CD4-positive, alpha-beta T cell treated with Interleukin-4 for 4 hours (primary cell): ENCODE measurements around the gene KIAA1671.
"Not testable (repeated sequence)": the region's sequence is repeated elsewhere in the genome, so short reads cannot be mapped to it uniquely, and the experiment has no call there.

Experiments
- DNase-seq: peaks from one replicate; pipeline ENCODE4 v3.0.0-alpha.2; 2020

KIAA1671 gene

DNA sequence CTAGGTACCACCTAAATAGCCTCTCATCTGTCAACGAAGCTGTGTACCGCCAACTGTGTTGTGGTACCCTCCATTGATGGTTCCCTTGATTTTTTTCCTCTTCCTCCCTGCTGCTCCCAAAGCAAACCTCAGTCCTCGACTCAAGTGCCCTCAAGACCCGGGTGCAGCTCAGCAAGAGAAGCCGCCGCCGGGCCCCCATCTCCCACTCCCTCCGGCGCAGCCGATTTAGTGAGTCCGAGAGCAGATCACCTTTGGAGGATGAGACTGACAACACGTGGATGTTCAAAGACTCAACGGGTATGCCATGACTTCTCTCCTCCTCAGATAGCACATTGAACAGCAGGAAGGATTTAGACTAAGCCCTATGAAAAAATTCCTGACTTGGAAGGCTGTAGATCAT, 224.7 kb downstream of the KIAA1671 start:
- no peak for DNase-seq

DNA sequence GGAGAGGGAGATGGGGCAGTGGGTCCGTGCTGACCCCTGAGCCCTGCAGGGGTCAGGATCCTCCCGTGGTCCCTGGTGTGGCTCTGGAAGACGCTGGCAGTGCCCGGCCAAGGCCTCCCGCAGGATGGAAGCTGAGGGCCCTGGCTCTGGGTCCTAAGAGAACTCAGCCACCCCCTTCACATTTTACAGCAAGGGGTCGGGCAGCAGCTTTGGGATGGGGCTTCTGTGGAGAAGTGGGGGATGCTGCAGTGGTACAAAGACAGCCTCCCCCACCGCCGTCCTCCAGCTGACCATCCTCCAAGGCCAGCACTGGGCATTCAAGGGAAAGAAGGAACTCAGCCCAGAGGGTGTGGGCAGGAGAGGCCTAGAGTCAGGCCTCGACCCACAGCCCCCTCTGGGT, 225.4 kb downstream of the KIAA1671 start:
- no peak for DNase-seq

DNA sequence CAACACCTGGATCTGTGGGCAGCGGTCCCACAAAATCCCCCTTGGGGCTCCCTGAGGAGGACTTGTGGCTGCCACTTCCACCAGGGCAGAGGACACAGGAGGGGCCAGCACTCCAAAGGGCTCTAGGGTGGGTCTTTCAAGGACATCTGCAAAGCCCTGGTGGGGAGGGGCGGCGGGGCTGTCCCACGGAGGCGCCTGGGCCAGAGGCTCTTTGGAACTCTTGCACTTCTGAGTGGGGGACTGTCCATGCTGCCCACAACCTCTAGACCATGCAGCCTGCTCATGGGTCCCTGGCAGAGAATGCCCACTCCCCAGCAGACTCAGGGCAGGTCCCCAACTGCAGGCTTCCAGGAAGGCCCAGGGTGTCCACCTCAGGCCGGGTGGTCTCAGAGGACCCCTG, 225.8 kb downstream of the KIAA1671 start:
- DNase-seq = not testable (repeated sequence)

DNA sequence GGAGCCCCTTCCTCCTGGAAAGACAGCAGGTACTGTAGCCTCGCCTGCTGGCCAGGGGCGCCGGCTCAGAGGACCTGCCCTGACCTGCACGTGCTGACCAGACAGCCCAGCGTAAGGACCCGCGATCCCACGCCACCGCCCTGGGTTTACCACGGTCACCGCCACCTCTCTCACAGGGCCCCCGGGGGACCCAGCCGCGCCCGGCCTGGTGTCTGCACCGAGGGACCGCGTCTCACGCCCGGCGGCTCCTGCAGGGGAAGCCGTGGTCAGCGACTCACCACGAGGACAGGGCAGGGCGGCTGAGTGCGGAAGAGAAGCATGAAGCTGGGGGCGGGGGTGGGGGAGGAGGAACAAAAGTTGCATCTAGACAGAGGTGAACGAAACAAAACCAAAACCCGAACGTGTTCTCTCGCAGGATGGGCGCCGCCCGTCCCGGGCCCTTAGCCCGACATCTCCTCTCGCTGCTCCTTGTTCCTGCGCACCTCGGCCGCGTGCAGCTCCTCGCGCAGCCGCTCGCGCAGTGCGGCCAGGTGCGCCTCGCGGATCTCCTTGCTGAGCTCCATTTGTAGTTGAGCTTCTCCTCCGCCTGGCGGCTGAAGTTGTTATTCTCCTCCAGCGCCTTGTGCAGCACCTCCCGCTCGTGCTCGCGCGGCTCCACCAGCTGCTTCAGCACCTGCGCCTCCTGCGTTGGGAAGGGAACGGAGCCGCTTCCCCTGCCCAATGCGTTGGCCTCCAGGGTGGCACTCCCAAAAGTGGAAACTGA, 226.5 kb downstream of the KIAA1671 start:
- DNase-seq = not testable (repeated sequence)

DNA sequence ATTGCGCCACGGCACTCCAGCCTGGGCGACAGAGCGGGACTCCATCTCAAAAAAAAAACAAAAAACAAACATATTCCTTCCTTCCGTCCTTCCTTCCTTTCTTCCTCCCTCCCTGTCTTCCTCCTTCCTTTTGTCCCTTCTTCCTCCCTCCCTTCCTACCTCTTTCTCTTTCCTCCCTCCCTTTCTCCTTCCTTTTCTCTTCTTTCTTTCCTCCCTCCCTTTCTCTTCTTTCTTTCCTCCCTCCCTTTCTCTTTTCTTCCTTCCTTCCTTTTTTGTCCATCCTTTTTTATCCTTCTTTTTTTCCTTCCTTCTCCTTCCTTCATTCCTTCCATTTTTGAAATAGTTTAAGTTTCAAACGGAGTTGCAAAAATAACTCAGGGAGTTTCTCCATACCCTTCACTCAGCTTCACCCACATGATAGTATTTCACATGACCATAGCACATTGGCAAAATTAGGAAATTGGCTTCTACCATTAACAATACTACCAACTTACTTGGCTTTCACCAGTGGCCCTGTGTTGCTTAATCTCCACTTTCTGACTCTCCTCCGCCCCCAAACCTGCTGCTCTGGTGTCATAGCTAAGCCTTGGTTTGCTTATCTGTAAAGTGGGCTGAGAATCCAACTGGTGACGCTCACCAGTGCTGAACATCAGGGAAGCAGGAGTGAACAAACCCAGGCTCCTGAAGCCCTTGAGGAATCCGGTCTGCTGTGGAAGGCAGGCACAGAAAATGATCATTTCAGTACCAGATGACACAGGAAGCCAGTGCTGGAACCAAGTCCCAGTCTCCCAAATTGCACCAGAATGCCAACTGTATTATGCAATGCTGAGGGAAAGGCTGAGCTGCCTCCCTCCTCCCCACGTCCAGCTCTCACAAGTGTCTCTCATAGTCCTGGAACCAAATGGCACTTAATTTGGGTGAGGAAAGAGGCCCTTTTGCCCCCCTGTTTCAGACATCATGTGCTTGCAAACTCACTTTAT, 229.9 kb downstream of the KIAA1671 start:
- no peak for DNase-seq

DNA sequence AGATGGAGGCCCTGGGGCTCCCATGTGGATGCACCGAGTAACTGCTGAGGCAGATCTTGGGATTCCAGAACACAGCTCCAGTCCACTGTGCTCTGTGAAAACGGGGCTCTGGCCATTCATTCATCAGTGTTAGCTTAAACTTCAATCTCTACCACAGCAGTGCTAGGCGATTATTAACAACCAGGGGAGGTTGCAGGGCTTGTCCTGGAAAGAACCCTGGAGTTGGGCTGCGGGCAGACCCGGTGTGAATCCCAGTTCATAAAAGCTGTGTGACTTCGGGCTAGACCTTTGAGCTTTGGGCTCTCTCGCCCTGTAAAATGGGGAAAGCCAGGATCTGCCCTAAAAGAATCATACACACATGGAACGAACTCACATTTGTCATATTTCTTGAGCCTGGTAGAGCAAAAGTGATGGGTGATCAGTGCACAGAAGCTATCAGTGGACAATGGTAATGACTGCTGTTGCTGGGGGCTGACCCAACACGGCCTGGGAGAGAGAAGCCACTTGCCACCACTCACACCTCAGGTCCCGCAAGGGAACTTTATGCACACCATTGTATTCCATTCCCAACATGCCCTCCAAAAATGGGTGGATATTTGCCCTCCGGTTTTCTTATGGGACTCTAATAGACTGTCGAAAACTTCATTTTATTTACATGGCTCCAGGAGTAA, 231.6 kb downstream of the KIAA1671 start:
- DNase-seq = no peak

DNA sequence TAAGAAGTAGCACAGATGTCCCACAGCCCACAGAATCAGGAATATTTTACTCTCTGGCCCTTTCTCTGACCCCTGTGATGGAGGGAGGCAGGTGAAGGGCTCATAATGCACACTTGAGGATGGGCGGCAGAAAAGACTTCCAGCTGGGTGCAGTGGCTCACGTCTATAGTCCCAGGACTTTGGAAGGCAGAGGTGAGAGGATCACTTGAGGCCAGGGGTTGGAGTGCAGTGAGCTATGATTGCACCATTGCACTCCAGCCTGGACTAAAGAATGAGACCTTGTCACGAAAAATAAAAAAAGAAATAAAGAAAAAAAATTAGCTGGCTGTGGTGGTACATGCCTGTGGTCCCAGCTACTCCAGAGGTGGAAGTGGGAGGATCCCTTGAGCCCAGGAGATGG, 233.6 kb downstream of the KIAA1671 start:
- no peak for DNase-seq

DNA sequence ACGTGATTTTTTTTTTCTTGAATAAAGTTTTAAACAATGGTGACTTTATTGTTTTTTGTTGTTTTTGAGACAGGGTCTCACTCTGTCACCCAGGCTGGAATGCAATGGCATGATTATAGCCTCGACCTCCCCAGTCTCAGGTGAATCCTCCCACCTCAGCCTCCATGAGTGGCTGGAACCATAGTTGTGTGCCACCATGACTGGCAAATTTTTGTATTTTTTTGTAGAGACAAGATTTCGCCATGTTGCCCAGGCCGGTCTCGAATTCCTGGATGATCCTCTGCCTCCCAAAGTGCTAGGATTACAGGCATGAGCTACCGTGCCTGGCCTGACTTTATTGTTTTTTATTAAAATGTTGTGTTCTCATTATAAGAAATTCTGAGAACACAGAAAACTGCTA, 235.0 kb downstream of the KIAA1671 start:
- no peak for DNase-seq

DNA sequence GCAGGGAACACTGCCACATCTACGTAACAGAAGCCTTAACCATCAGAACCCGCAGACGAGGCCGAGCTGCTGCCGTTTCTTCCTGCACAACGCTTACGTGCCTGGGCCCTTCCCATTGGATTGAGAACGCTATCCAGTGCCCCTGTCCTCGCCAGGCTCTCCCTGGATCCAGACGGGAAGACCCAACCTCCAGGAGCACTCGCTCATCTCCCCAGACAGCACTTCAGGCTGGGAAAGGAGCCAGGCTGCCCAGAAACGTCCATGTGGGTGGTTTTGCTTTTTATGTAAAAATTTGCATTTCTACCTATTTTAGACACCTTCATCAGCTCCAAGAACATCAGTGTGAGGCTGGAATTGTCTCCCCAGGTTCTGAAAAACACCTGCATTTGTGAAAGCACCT, 239.9 kb downstream of the KIAA1671 start:
- no peak for DNase-seq

DNA sequence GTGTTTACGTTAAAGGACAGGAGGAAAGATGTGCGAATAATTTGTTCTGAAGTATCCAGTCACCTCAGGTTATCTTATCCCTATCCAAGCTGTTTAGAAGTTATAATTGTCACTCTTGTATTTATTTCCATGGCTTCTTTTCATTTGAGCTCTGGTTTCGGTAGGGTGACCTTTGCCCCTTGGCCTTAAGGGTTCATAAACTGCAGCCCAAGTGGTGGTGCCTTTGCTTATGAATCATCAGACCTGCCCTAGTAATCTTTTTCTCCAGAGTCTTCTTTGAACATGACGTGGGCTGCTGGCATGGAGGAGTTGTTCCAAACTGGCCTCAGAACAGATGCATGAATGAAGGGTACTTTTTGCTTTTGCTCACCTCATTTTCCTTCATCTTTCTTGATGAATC, 240.6 kb downstream of the KIAA1671 start:
- no peak for DNase-seq

DNA sequence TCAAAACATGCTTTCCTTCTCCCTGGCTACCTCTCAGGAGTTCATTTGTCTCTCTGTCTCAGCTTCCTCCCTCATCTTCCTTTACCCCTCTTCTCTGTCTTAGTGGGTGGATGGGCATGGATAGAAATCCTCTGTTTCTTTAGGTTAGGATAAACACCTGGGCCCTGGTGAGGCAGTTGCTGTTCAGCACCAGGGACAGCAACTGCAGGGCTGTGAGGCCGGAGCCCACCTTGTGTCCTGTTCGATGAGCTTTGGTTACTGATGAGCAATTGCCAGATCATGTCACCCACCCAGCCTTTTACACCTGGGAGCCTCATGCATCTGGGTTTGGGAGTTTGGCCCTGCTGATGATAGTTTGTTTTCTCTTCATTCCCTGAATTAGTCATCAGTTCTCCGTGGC, 241.0 kb downstream of the KIAA1671 start:
- DNase-seq = no peak

DNA sequence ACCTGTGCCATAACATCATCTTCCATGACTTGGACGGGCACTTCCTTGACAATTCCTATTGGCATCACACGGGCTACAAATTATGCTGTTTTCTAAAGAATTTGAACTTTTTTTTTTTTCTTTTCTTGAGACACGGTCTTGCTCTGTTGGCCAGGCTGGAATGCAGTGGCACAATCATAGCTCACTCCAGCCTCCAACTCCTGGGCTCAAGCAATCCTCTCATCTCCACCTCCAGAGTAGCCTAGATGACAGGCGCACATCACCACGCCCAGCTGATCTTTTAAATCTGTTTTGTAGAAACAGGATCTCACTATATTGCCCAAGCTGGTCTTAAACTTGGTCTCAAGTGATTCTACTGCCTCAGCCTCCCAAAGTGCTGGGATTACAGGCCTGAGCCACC, 243.8 kb downstream of the KIAA1671 start:
- DNase-seq = no peak

DNA sequence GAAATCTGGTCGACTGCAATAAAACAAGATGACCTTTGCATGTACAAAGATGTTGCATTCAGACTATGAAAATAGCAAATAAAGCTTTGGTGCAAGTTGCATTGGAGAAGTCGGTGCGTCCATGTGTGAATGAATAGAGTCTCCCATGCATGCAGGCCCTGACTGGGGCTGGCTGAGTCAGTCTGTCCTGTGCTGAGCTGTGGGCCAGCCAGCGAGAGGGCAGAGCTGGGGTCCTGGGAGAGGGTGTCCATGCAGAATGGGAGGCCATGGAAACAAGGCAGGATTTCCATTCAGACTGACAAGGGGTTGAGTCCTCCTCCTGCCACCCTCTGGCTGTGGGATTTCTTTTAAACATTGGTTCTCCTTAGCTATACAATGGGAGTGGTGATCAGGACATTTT, 244.8 kb downstream of the KIAA1671 start:
- DNase-seq = no peak

DNA sequence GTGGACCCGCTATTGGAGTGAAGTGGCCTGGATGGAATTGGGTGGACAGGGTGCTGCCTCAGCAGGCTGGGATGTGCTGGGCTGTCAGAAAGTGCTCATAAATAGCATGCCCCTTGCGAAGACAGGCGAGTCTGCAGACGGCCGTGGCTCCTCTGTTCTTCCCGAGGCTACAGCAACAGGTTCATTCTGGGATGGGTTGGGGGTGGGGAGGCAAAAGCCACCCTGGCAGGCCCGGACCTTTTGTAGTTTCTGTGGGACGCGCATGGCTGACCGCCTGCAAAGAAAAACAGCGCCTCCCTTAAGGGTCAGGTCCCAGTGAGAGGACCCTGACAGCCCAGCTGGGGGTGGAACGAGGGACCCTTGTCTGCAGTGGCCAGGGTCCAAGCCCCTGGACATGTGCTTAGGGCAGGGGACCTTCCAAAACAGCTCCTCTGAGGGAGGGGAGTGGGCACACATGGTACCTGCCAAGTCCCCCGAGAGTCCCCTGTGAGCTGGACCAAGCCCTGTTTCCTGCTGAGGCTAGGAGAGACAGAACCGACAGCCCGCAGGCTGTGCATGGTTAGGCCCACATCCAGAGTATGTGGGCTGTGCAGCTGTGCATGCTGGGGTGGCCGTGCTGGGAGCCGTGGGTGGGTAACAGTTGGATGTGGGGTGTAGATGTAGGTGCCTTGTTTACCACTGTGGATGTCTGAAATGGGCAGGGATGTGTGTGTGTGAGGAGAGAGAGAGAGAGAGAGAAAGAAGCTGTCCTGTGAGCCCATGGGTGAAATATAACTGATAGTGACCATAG, 247.4 kb downstream of the KIAA1671 start, which contains the start of gene CRYBB3:
Gene CRYBB3, plus strand, starts transcription at position 128 of the 790 bp plus-strand sequence. CDS start 1,539 bp downstream, outside the sequence.
- DNase-seq = no peak

DNA sequence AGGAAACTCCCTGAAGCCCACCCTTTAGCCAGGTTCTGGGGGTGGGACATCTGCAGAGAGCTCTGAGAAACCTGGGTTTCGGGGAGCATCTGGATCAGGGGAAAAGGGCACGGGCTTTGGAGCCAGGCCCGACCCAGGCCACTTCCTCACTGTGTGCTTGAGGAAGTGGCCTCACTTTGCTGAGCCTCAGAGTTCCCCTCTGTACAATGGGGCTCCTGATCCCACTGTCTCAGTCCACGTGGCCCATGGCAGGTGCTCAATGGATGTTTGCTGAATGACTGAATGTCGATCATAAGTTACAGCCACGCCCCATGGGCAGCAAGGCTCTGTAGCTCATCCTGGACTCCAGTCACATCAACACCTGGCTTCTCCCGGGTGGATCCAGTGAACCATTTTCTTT, 248.5 kb downstream of the KIAA1671 start:
- DNase-seq = no peak

DNA sequence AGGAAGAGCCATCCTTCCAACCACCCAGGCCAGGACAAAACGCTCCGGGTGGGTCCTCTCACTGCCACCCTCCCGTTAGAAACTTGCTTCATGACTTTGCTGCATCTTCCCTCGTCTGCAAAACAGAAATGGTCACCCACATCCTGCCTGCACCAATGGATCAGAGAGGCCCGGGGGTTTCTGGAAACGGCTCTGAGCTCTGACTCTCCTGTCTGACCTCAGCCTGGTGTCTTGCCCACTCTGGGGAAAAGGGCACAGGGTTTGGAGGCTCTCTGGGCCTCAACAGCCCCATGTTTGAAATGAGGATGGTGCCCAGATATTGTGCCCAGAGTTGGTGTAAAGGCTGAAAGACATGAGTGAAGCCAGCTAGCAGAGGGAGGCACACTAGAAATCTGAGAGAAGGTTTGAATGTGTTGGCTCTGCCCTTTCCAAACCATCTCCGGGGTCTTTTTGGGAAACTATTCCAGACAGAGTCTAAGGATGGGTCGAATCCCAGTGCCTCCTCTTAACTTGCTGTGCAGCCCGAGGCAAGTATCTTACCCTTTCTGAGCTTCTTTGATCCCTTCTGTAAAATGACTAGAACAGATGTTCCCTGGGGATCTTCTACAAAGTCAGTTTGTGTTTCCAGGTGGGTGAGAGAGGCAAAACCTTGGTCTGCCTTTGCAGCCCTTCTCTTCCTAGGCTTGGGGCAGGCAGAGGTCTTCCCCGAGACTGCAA, 249.2 kb downstream of the KIAA1671 start:
- DNase-seq = no peak

DNA sequence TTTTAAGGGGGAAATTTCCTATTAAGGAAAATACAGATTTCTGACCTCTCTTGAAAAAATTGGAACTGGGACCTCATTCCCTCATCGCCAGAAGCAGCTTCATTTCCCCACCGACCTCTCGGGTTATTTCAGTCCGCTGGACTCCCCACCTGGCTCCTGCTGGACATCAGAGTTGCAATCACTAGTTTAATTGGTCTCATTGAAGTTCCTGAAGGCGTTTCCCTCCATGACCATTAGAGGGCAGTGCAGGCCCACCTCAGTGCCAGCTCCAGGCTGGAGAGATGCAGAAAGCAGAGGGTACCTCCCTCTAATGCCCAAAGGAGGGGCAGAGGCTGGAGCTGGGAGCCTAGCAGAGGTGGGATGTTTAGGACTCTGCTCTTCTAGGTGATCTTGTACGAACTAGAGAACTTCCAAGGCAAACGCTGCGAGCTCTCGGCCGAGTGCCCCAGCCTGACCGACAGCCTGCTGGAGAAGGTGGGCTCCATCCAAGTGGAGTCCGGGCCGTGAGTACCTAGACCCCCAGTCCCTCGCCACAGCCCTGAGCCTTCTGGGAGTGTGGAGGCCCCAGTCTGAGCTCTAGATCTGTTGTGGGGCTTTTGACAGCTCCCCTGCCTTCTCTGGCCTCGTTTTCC, 249.9 kb downstream of the KIAA1671 start:
- DNase-seq = peak; percentile 47

DNA sequence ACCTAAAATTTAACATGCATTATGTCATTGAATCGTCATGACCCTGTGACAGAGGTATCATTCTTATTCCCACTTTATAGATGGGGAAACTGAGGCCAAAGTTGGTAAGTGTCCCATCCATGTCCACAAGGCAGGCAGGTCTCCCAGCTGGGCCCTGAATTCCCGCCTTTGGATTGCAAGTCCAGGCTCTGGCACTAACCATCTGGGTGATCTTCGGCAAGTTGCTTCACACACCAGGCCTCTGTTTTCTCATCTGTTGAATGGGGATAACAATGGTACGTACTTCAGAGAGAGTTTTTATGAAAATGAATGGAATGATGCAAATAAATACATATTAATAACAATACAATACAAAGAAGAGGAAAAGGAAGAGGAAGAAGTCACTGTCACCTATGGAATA, 250.6 kb downstream of the KIAA1671 start:
- DNase-seq = no peak

DNA sequence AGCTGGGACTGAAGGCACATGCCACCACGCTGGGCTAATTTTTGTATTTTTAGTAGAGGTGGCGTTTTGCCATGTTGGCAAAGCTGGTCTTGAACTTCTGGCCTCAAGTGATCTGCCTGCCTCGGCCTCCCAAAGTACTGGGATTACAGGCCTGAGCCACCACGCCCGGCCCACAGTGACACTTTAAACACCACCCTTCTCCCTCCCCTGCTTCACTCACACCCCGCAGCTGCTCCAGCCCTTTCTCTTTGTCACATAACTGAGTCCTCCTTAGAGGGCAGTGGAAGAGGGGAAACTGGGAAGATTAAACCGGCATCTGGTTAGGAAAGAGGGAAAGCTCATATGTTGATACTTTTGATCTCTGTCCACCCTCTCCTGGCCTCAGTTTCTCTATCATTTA, 252.0 kb downstream of the KIAA1671 start:
- DNase-seq = not testable (repeated sequence)

DNA sequence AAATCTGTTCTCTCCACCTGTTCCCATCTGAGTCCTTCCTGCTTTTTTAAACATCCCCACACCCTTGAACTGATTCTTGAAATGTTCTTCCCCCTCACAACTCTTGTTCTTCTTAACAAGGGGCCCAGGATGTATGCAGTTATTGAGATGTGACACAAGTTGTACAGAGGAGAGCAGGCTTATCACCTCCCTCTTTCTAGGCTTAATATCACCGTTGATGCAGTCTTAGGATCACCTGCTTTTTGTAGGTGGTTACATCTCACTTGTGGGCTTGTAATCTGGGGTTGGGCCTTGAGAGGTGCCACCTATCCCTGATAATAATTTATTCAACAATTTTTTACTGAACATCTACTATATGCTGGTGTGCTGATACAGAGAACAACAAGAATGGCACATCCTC, 253.3 kb downstream of the KIAA1671 start:
- no peak for DNase-seq

DNA sequence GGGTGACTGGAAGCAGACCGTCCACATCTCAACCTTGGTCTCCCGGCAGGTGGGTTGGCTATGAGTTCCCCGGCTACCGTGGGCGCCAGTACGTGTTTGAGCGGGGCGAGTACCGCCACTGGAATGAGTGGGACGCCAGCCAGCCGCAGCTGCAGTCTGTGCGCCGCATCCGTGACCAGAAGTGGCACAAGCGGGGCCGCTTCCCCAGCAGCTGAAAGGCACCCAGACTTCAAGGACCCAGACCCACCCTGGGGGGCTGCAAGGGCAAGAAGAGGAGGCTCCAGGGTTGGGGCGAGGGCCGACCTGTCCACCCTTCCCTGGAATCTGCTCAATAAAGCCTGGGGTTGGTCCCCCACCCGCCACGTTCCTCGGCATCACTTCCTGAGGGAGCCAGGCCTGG, 254.5 kb downstream of the KIAA1671 start:
- no peak for DNase-seq
